Fibroblast of pulmonary artery (primary cell): ENCODE data around the gene LRP1B.

Source experiments
- DNase-seq: peaks from one replicate; pipeline ENCODE4 v3.0.0-alpha.2; 2010; ENCODE audit warnings: low read depth
- H3K4me3 ChIP-seq: replicated peaks from 2 replicates; pipeline ENCODE4 v1.5.1; 2011; ENCODE audit warnings: low read depth, mild to moderate bottlenecking, control low read depth, low read length, moderate library complexity
- TF ChIP-seq, protein P1 (sequence below): IDR thresholded peaks from 2 replicates; pipeline ENCODE4 v1.5.1; 2011; ENCODE audit warnings: mild to moderate bottlenecking, control low read depth, low read length, inconsistent platforms; ENCODE audit errors: missing control alignments

Gene LRP1B

DNA sequence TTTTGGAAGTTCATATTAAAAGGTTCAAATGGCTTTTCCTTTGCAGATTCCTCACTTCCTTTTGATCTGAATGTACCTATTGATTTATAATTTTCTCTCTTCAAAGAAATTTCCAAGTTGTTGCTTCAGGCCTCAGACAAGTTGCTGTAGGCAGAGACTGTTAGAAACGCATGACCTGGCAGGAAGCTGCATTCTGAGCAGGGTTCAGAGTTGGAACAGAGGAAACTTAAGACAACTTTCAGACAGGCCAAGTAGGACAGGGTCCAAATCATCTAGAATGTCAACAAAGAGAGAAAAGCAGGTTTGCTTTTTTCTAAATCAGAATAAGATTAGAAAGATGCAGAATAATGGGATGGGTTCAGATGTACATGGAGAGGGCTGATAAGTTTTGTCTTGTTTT lies 416.3 kb downstream of the LRP1B start:
- H3K4me3 ChIP-seq = no peak overlapping the region
- TF ChIP-seq, protein P1, sequence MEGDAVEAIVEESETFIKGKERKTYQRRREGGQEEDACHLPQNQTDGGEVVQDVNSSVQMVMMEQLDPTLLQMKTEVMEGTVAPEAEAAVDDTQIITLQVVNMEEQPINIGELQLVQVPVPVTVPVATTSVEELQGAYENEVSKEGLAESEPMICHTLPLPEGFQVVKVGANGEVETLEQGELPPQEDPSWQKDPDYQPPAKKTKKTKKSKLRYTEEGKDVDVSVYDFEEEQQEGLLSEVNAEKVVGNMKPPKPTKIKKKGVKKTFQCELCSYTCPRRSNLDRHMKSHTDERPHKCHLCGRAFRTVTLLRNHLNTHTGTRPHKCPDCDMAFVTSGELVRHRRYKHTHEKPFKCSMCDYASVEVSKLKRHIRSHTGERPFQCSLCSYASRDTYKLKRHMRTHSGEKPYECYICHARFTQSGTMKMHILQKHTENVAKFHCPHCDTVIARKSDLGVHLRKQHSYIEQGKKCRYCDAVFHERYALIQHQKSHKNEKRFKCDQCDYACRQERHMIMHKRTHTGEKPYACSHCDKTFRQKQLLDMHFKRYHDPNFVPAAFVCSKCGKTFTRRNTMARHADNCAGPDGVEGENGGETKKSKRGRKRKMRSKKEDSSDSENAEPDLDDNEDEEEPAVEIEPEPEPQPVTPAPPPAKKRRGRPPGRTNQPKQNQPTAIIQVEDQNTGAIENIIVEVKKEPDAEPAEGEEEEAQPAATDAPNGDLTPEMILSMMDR = no peak
- no peak for DNase-seq

DNA sequence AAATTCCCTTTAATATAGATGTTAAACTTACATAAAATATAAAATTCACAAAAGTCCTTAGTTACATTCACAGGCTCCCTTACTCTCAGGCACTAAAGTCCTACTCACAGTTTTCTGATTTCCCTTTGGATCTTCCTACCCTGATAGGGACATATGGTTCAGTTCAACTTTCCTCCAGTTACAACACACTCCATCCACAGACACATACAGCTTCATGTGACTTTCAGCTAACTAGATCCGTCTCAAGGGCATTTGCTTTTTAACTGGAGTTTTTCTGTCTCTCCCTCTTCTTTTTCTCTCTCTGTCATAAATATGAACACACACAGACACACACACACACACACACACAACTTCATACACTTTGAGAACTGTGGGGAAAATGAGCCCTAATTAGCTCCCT lies 419.2 kb downstream of the LRP1B start:
- no peak overlapping the region for H3K4me3 ChIP-seq
- TF ChIP-seq, protein P1 = no peak
- DNase-seq = no peak

DNA sequence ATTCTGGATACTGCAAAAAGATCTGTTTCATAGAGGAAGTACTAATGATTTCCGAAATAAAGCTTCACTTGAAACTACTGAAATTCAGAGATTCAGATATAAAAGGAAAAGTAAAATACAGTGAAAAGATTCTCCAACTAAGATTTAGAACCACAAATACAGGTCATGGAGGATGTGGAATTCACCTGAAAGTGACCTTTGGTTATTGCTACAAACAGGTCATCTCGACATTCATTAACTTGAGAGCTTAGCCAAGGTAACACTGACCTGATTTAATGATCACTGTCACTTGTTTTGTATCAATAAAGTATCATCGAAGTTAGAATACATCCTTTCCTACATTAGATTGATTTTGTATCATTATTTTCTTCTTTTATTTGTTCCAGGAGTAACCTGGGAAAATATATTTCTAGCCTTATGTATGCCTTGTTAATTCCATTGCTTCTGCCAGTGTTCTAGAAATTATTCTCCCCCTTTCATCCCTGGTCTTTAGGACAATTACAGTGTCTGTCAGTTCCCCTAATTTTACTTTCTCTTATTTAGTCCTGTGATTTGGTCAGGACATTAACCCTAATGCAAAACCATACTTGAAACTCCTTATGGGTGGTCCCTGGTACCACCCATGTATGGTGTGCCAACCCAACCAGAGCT lies 420.1 kb downstream of the LRP1B start:
- H3K4me3 ChIP-seq = no peak overlapping the region
- TF ChIP-seq, protein P1 = no peak
- DNase-seq = no peak

DNA sequence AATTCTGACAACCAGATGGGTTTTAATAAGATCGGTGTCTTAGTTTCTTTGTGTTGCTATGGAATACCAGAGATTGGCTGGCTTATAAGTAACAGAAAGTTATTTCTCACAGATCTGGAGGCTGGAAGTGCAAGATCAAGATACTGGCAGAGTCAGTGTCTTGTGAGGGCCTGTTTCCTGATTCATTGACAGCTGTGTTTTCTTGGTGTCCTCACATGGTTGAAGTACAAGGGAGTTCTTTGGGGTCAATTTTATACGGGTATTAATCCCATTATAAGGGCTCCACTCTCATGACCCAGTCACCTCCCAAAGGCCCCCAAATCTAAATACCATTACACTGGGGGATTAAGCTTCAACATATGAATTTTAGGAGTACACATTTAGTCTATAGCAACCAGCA lies 421.1 kb downstream of the LRP1B start:
- H3K4me3 ChIP-seq = no peak overlapping the region
- DNase-seq = no peak
- TF ChIP-seq, protein P1 = no peak

DNA sequence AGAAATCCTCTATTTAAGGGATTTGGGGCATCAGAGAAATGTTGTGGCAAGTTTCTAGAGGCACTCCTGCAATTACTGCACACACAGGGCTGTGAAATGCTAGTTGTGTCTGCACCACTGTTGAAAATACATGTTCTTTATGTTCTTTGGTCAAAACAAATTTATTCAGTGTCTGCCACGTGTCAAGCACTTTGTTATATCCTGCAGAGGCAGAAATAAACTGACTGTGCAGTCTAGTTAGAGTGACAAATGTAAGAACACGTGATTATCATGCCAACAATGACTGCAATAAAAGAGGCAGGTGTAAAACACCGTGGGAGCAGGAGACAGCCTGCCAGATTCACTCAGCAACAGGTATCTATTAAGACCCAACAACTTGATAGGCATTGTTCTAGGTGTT lies 423.3 kb downstream of the LRP1B start:
- TF ChIP-seq, protein P1 = no peak
- DNase-seq = no peak
- H3K4me3 ChIP-seq = no peak overlapping the region

DNA sequence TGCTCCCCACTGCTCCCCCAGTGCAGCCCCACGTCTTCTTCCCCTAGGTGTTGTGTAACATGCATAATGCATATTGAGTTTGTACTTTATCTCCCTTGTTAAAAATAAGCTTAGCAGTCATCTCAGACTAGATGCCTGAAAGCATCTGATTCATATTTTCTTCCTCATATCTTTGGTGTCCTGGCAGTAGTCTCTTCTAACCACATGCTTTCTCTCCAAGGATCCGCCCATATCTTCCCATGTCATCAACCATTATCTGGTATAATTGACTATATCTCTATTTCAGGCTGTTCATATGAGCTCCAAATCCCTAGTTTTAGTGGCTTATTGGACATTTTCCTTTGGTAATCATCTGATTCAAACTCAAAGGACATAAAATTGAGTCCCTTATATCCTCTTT lies 426.3 kb downstream of the LRP1B start:
- TF ChIP-seq, protein P1 = no peak
- no peak overlapping the region for H3K4me3 ChIP-seq

DNA sequence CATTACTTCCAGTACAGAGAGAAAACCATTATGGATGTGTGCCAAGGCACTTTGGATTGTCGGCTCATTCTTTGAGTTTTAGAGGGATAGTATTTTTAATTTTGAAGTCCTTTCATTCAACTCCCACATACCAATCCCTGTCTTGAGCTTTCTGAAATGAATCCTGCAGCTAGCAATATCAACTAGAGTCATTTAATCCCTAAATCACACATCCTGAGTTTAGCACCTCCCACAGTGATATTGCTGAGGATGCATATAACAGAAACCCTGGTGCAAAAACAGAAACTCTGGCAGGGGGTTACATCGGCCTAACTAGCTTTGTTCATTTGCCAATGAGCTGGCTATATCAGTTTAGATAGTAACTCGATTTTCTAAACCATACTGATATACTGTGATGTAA lies 427.3 kb downstream of the LRP1B start:
- H3K4me3 ChIP-seq = no peak overlapping the region
- DNase-seq = no peak
- TF ChIP-seq, protein P1 = no peak

More for the DNA sequence above, 426.3 kb downstream of the LRP1B start:
- DNase-seq = no peak
